NCI-H510A (cell line): ENCODE results near the gene EFCAB13.
"Not testable (repeated sequence)": the region's sequence is repeated elsewhere in the genome, so short reads cannot be mapped to it uniquely, and the experiment has no call there.

Experiments used
- DNase-seq: peaks from one replicate; lab custom pipeline; 2025; lab: John Stamatoyannopoulos, UW

The EFCAB13 gene

GRCh38 chr17:47325176-47325575 lies 1.4 kb downstream of the EFCAB13 start:
- no peak for DNase-seq

GRCh38 chr17:47330548-47330947 lies 6.8 kb downstream of the EFCAB13 start:
- DNase-seq, result no peak

DNA sequence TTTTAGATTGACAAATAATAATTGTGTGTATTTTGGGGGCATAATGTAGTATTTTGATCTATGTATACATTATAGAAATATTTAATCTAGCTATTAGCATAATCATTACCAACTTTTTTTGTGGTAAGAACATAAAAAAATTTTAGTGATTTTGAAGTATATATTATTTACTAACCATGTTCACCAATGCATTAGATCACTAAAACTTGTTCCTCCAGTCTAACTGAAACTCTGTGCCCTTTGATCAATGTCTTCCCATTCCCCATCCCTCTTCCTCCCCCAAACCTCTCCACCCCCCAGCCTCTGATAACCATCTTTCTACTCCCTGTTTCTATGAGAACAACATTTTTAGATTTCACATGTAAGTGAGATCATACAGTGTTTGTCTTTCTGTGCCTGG lies 8.5 kb downstream of the EFCAB13 start:
- DNase-seq, result no peak

DNA sequence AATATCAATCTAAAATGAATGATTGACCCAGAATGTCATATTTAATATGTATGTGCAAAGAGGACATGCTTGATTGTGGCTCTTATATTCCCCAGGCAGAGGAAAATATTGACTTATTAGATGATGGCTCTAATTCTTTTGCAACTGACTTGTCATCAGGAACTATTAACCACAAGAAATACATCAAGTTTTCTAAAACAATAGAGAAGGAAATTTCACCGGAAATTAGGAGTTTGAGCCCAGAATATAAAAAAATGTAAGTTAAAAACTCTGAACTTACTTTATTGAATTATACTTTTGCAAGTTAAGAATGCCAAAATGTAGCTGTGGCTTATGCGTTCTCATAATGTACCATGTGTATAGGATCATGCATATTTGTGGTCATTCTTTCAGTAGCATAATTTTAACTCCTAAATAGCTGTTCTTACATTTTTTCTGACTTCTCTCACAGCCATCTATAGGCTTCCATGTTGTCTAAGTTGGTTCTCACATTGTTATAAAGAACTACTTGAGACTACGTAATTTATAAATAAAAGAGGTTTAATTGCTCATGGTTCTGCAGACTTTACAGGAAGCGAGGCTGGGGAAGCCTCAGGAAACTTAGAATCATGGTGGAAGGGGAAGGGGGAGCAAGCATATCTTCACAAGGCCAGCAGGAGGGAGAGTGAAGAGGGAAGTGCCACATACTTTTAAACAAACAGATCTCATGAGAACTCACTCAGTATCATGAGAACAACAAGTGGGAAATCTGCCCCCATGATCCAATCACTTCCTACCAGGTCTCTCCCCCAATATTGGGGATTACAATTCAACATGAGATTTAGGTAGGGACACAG lies 11.6 kb downstream of the EFCAB13 start:
- no peak for DNase-seq

- no peak for DNase-seq
These were observed 14.3 kb downstream of the EFCAB13 start for GRCh38 chr17:47338026-47338425.

GRCh38 chr17:47352848-47353247 lies 29.1 kb downstream of the EFCAB13 start:
- DNase-seq, result no peak

GRCh38 chr17:47358652-47359051 lies 34.9 kb downstream of the EFCAB13 start:
- DNase-seq, result no peak

- no peak for DNase-seq
These were observed 39.4 kb downstream of the EFCAB13 start for GRCh38 chr17:47363171-47363570.

DNA sequence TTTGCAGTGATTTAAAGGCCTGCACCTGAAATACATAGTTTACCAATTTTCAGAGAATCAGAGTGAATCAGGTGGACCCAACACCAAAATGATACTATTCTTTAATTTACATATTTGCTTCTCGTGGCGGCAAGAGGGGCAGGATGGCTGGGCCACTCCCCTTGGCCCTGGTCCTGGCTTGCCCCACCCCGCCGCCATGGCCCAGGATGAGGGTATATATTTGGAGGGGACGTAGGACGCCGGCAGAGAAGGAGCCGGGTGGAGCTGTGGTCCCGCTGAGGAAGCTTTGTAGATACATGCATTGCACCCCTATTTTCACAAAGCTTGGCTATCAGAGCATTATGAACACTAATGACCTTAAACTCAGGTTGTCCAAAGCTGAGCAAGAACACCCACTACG lies 43.5 kb downstream of the EFCAB13 start:
- no peak for DNase-seq

DNA sequence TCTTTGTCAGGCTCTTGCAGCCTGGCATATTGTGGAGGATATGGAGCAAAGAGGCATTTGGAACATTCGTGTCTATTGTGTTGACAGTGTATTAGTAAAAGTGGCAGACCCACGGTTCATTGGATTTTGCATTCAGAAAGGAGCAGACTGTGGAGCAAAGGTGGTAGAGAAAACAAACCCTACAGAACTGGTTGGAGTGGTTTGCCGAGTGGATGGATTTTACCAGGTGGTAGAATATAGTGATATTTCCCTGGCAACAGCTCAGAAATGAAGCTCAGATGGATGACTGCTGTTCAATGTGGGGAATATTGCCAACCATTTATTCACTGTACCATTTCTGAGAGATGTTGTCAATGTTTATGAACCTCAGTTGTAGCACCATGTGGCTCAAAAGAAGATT lies 44.5 kb downstream of the EFCAB13 start:
- no peak for DNase-seq

- DNase-seq, result not testable (repeated sequence)
These were observed 47.1 kb downstream of the EFCAB13 start for GRCh38 chr17:47370899-47371298.

DNA sequence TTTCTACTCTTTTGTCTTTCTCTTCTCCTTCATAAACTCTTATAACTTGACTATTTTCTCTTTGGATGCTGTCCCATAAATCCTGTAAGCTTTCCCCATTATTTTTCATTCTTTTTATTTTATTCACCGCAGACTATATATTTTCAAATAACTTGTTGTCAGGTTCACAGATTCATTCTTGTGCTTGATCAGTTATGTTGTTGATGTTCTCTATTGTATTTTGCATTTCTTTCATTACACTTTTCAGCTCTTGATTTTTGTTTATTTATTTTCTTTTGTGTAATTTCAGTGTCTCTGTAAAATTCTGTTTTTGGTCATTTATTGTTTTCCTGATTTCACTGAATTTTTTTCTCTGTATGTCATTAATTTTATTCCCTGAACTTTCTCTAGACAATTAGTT lies 49.2 kb downstream of the EFCAB13 start:
- DNase-seq, result no peak

DNA sequence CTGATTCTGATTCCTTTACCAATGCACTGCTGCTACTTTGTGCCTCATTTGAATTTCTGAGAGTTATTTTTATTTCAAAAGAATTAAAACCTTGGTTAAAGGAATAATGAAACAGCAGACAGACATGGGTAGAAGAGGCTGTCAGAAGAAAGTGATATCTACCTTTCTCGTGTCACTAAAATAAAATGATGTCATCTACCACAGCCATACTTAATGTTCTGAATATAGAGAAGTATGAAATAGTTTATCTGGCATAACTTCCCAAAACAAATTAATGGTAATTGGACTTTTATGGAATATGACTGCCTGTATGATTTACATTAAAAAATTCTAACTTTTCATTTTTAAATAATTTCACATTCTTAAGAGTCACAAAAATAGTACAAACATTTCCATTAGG lies 52.5 kb downstream of the EFCAB13 start:
- DNase-seq, result no peak

DNA sequence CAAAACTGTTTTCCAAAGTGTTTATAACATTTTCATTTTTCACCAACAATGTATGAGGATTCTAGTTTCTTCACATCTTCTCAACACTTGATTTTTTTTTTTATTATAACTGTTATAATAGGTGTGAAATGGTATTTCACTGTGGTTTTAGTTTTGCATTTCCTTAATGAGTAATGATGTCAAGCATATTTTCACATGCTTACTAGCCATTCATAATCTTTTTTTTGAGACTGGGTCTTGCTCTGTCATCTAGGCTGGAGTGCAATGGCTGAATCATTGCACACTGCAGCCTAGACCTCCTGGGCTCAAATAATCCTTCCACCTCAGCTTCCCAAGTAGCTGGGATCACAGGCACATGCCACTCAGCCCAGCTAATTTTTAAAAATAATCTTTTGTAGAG lies 65.1 kb downstream of the EFCAB13 start:
- no peak for DNase-seq

- DNase-seq, result not testable (repeated sequence)
These were observed 73.9 kb downstream of the EFCAB13 start for GRCh38 chr17:47397532-47398128.

DNA sequence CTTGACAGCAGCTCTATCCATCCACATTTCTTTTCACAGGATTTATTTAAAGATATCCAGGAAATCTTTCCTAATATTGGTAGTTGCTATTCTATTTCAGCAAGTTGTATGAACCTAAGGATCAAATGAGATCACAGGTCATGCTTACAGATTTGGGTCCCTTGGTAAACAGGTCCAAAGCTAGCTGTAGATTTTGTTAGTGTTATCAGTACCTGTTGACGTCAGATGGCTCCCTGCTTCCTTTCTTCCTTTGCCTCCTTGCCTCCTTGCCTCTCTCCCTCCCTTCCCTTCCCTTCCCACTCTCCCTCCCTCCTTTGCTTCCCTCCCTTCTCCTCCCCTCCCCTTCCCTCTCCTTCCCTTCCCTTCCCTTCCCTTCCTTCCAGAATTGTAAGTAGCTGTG lies 76.6 kb downstream of the EFCAB13 start:
- DNase-seq, result no peak

GRCh38 chr17:47401100-47401499 lies 77.3 kb downstream of the EFCAB13 start:
- no peak for DNase-seq

DNA sequence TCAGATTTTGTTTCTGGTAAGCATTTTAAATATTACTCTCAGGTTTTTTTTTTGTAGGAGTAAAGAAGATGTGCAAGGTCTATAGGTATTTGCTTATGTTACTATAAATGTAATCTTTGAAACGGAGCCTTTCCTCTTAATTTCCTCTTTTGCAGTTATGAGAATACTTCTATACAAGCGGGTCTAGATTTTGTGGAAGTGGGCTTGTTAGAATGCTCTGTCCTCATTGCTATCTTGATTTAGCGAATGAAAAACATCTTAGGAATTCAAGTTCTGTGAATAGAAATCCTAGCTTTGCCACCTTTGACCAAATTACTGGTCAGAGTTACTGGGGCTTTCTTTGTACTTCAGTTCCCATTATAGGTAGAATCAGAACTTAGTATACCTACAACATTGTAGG lies 80.3 kb downstream of the EFCAB13 start:
- DNase-seq, result no peak

- no peak for DNase-seq
These were observed 81.1 kb downstream of the EFCAB13 start for GRCh38 chr17:47404875-47405274.

GRCh38 chr17:47413872-47414271 lies 90.1 kb downstream of the EFCAB13 start:
- no peak for DNase-seq

GRCh38 chr17:47414612-47415011 lies 90.9 kb downstream of the EFCAB13 start:
- no peak for DNase-seq

GRCh38 chr17:47423406-47424295 lies 99.9 kb downstream of the EFCAB13 start:
- peak; percentile 32 for DNase-seq

GRCh38 chr17:47425233-47425632 lies 101.5 kb downstream of the EFCAB13 start:
- not testable (repeated sequence) for DNase-seq
